Measurements from ENCODE around the gene SLC17A9.

SLC17A9 gene

DNA sequence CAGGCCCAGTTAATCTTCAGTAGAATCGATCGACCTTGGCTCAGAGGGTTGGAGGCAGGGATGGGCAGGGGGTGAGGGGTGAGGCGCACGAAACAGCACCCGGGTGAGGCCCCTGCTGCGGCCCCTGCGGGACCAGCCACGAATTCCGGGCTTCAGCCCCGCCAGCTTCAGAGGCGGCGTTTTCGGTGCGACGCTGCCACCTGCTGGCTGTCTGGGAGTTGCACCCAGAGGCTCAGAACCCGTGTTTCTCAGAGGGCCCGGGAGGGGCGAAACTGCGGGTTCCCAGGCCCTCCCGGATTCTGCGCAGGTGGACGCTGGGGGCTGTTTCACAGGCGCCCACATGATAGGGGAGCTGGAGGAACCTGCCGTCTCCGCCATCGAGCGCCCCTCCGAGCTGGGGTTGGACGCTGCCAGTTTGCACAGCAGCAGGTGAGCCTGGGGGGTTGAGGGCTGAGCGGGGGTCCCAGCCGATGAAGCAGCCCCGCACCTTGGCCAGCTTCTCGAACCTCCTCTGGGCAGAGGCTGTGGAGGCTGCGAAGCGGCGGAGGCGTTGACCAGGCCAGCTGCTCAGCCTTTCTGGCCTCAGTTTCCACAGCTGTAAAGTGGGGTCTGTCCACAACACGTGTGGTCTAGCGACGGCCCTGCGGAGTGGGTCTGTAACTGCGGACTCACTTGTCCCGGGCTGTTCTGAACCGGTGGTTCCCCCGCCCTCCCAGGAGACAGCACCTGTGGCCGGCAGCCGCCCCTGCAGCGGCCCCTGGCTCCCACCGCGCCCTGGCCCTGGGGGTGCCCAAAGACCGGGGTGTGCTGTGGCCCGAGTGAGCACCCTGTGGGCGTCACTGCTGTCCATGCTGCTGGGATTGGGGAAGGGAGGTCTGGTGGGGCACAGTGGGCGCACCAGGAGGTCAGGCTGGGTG is 56.8 kb downstream of the SLC17A9 start:
- H3K9ac ChIP-seq (ENCODE audit: insufficient read length, low read depth), result peak overlapping the region; percentile 56
- TF ChIP-seq SUZ12 (IDR thresholded peaks at IDR 0.05; ENCODE audit: extremely low read depth, insufficient read depth, insufficient read length) (no peak), YY1 (IDR thresholded peaks at IDR 0.05; ENCODE audit: insufficient read depth, insufficient read length) (no peak), ZNF274 (IDR thresholded peaks at IDR 0.05; ENCODE audit: low read depth, low read length) (no peak)
- no peaks in the 10 kb centered on the region for H3K36me3 ChIP-seq (ENCODE audit: insufficient read depth, insufficient read length, low read length)
- peaks cover 31% of the 10 kb centered on the region for H3K4me1 ChIP-seq (ENCODE audit: insufficient read depth, insufficient read length)
- peaks cover 68% of the 10 kb centered on the region for H3K27me3 ChIP-seq (ENCODE audit: insufficient read depth, insufficient read length)
- peak overlapping the region; percentile 9 for H3K4me3 ChIP-seq (ENCODE audit: insufficient read length, low read depth)
- DNase-seq (ENCODE audit: low read depth, low spot score), result peak; percentile 57
- peaks cover 16% of the 10 kb centered on the region for H3K9me3 ChIP-seq (ENCODE audit: insufficient read depth, low read length)

DNA sequence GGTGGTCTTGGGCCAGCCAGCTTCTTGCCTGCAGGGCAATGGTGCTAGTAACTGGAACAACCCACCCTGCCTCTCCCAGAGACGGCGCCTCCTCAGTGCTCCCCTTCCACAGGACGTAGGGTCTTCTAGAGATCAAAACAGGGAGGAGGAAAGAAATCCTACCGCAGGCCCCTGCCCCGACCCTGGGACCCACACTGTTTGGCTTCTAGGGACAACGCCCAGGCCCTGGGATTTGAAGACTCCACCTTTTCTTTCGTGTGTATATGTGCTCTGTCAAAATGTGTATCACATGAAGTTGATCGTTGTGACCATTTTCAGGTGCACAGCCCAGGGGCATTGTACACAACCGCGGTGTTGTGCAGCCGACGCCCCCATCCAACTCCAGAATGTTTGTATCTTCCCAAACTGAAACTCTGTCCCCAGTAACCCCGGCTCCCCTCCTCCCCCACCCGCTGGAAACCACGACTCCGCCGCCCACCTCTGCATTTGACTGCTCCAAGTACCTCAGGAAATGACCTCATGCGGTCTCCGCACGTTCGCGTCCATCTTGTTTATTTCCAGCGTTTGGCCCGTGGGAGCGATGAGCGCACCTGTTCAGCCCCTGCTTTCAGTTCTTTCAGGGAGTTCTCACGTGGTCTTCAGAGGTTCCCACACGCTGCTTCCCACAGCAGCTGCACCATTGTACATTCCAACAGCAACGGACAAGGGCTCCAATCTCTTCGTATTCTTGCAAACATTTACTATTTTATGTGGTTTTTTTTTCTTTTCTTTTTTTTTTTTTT is 57.7 kb downstream of the SLC17A9 start:
- Histone ChIP-seq H3K4me1 (ENCODE audit: insufficient read depth, insufficient read length) (peaks cover 31% of the 10 kb centered on the region), H3K27me3 (ENCODE audit: insufficient read depth, insufficient read length) (peaks cover 59% of the 10 kb centered on the region), H3K4me3 (ENCODE audit: insufficient read length, low read depth) (no peak overlapping the region), H3K9ac (ENCODE audit: insufficient read length, low read depth) (no peak overlapping the region), H3K36me3 (ENCODE audit: insufficient read depth, insufficient read length, low read length) (no peaks in the 10 kb centered on the region), H3K9me3 (ENCODE audit: insufficient read depth, low read length) (peaks cover 16% of the 10 kb centered on the region)
- TF ChIP-seq YY1 (IDR thresholded peaks at IDR 0.05; ENCODE audit: insufficient read depth, insufficient read length) (no peak), SUZ12 (IDR thresholded peaks at IDR 0.05; ENCODE audit: extremely low read depth, insufficient read depth, insufficient read length) (no peak), ZNF274 (IDR thresholded peaks at IDR 0.05; ENCODE audit: low read depth, low read length) (no peak)
- DNase-seq (ENCODE audit: low read depth, low spot score), result no peak

DNA sequence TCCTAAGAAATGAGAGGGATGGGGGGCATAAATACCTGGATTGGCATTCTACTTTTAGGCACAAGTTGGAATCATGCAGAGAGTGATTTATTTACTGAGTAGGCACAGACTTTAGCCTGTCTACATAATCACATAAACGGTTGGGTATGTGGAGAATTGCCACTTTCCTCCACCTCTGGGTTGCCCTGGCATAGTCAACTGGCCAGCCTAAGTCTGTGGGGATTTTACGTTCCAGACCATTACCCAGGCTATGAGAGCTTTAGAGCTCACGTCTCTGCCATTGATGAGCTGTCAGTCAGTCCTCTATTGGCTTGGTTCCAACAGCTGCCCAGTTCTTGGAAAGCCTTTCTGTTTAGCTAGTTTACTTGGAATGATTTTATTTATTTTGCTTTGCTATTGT is 59.3 kb downstream of the SLC17A9 start:
- Histone ChIP-seq H3K9me3 (ENCODE audit: insufficient read depth, low read length) (peaks cover 16% of the 10 kb centered on the region), H3K4me1 (ENCODE audit: insufficient read depth, insufficient read length) (peaks cover 33% of the 10 kb centered on the region), H3K36me3 (ENCODE audit: insufficient read depth, insufficient read length, low read length) (no peaks in the 10 kb centered on the region), H3K27me3 (ENCODE audit: insufficient read depth, insufficient read length) (peaks cover 47% of the 10 kb centered on the region), H3K9ac (ENCODE audit: insufficient read length, low read depth) (no peak overlapping the region), H3K4me3 (ENCODE audit: insufficient read length, low read depth) (no peak overlapping the region)
- DNase-seq (ENCODE audit: low read depth, low spot score), result no peak
- TF ChIP-seq SUZ12 (IDR thresholded peaks at IDR 0.05; ENCODE audit: extremely low read depth, insufficient read depth, insufficient read length), result no peak
- no peak for TF ChIP-seq YY1 (IDR thresholded peaks at IDR 0.05; ENCODE audit: insufficient read depth, insufficient read length)
- no peak for TF ChIP-seq ZNF274 (IDR thresholded peaks at IDR 0.05; ENCODE audit: low read depth, low read length)

DNA sequence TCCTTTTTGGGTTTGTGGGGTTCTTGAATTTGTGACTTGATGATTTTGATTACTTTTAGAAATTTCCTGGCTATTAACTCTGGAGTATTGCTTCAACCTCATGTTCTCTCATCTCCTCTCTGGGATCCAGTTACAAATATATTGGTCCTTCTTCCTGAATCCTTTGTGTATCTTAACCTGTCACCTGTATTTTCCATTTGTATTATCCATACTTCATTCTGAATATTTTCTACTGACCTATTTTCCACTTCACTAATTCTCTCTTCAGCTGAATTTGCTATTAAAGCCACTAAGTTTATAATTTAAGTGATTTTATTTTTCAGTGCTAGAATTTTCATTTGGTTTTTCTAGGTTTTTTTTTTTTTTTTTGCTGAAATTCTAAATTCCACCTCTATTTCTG is 60.7 kb downstream of the SLC17A9 start:
- peaks cover 16% of the 10 kb centered on the region for H3K9me3 ChIP-seq (ENCODE audit: insufficient read depth, low read length)
- DNase-seq (ENCODE audit: low read depth, low spot score), result no peak
- H3K9ac ChIP-seq (ENCODE audit: insufficient read length, low read depth), result no peak overlapping the region
- H3K4me1 ChIP-seq (ENCODE audit: insufficient read depth, insufficient read length), result peaks cover 31% of the 10 kb centered on the region
- no peak overlapping the region for H3K4me3 ChIP-seq (ENCODE audit: insufficient read length, low read depth)
- no peaks in the 10 kb centered on the region for H3K36me3 ChIP-seq (ENCODE audit: insufficient read depth, insufficient read length, low read length)
- TF ChIP-seq SUZ12 (IDR thresholded peaks at IDR 0.05; ENCODE audit: extremely low read depth, insufficient read depth, insufficient read length) (no peak), YY1 (IDR thresholded peaks at IDR 0.05; ENCODE audit: insufficient read depth, insufficient read length) (no peak), ZNF274 (IDR thresholded peaks at IDR 0.05; ENCODE audit: low read depth, low read length) (no peak)
- peaks cover 33% of the 10 kb centered on the region for H3K27me3 ChIP-seq (ENCODE audit: insufficient read depth, insufficient read length)

DNA sequence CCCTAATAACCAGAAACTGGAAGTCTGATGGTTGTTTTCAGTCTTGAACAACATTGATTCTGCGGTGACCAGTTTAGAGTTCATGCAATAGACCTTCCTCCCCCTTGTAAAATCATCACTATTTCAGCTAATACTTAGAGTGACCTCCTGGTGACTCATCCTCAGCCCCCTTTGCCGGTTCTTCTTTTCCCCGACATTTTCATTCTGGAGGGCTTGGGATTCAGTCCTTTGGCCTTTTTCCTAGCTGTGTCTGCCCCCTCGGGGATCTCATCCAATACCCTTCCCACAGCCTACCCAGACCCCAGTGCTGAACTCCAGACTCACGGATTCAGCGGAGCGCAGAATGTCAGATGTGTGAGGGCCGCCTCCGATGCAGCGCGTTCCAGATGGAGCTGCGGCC is 61.8 kb downstream of the SLC17A9 start:
- Histone ChIP-seq H3K4me3 (ENCODE audit: insufficient read length, low read depth) (peak overlapping the region; percentile 19), H3K27me3 (ENCODE audit: insufficient read depth, insufficient read length) (peaks cover 23% of the 10 kb centered on the region), H3K9me3 (ENCODE audit: insufficient read depth, low read length) (peaks cover 16% of the 10 kb centered on the region), H3K36me3 (ENCODE audit: insufficient read depth, insufficient read length, low read length) (no peaks in the 10 kb centered on the region), H3K9ac (ENCODE audit: insufficient read length, low read depth) (peak overlapping the region; percentile 15), H3K4me1 (ENCODE audit: insufficient read depth, insufficient read length) (peaks cover 24% of the 10 kb centered on the region)
- DNase-seq (ENCODE audit: low read depth, low spot score), result no peak
- TF ChIP-seq SUZ12 (IDR thresholded peaks at IDR 0.05; ENCODE audit: extremely low read depth, insufficient read depth, insufficient read length) (no peak), ZNF274 (IDR thresholded peaks at IDR 0.05; ENCODE audit: low read depth, low read length) (no peak), YY1 (IDR thresholded peaks at IDR 0.05; ENCODE audit: insufficient read depth, insufficient read length) (no peak)

DNA sequence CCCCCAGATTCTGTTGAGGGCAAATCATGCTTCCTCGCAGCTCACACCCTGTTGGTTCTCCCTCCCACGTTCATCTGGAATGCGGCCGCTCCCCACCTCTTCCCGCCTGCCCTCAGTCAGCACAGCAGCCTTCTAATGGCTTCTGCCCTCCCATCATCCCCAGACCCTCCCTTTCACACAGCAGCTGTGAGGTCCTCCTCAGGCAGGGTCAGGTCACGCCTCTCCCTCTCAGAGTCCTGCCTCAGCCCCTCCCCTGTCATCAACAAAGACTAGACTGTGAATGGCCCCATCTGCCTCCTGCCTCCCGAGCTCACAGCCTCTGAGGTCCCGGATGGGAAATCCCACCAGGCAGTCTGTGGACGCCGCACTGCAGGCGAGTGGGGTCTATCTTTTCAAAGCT is 62.2 kb downstream of the SLC17A9 start:
- H3K9me3 ChIP-seq (ENCODE audit: insufficient read depth, low read length), result peaks cover 16% of the 10 kb centered on the region
- peaks cover 19% of the 10 kb centered on the region for H3K4me1 ChIP-seq (ENCODE audit: insufficient read depth, insufficient read length)
- H3K4me3 ChIP-seq (ENCODE audit: insufficient read length, low read depth), result peak overlapping the region; percentile 17
- DNase-seq (ENCODE audit: low read depth, low spot score), result peak; percentile 87
- H3K36me3 ChIP-seq (ENCODE audit: insufficient read depth, insufficient read length, low read length), result no peaks in the 10 kb centered on the region
- no peak for TF ChIP-seq ZNF274 (IDR thresholded peaks at IDR 0.05; ENCODE audit: low read depth, low read length)
- peak; percentile 35 for TF ChIP-seq YY1 (IDR thresholded peaks at IDR 0.05; ENCODE audit: insufficient read depth, insufficient read length)
- peaks cover 19% of the 10 kb centered on the region for H3K27me3 ChIP-seq (ENCODE audit: insufficient read depth, insufficient read length)
- H3K9ac ChIP-seq (ENCODE audit: insufficient read length, low read depth), result peak overlapping the region; percentile 6

DNA sequence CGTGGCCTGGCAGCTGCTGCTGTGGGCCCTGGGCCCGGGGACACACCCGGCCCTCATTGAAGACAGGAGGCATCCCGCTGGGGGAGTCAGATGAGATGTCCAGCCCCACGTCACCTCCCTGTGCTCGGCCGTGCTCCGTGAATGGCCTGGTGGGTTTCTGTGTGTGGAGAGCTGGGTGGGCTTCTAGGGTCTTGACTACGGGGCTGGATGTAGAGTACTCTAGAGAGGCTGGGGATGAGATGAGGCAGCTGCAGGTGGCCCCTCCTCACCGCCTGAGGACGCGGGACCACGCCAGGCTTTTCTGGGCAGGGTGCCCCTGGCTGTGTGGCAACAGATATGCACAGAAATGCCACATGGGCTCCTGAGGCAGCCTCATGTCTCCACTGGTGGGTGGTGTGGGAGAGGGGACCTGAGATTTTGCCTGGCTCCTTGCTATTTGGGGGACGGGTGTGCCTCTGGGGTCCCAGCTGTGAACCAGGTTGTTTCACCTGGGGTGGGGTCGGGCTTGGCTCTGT is 62.7 kb downstream of the SLC17A9 start:
- peaks cover 17% of the 10 kb centered on the region for H3K27me3 ChIP-seq (ENCODE audit: insufficient read depth, insufficient read length)
- H3K36me3 ChIP-seq (ENCODE audit: insufficient read depth, insufficient read length, low read length), result no peaks in the 10 kb centered on the region
- peaks cover 18% of the 10 kb centered on the region for H3K9me3 ChIP-seq (ENCODE audit: insufficient read depth, low read length)
- H3K9ac ChIP-seq (ENCODE audit: insufficient read length, low read depth), result peak overlapping the region; percentile 6
- no peak for DNase-seq (ENCODE audit: low read depth, low spot score)
- TF ChIP-seq ZNF274 (IDR thresholded peaks at IDR 0.05; ENCODE audit: low read depth, low read length) (no peak), SUZ12 (IDR thresholded peaks at IDR 0.05; ENCODE audit: extremely low read depth, insufficient read depth, insufficient read length) (no peak), YY1 (IDR thresholded peaks at IDR 0.05; ENCODE audit: insufficient read depth, insufficient read length) (no peak)
- peaks cover 16% of the 10 kb centered on the region for H3K4me1 ChIP-seq (ENCODE audit: insufficient read depth, insufficient read length)
- H3K4me3 ChIP-seq (ENCODE audit: insufficient read length, low read depth), result peak overlapping the region; percentile 17

All from NT2/D1 (cell line).